Measurements from ENCODE around the gene GRK5.
"Not testable (repeated sequence)": the region's sequence is repeated elsewhere in the genome, so short reads cannot be mapped to it uniquely, and the experiment has no call there.

GRK5 gene

GRCh38 chr10:119225083-119225658, 17.8 kb downstream of the GRK5 start:
- DNase-seq = no peak

- no peak for DNase-seq
These were observed 20.5 kb downstream of the GRK5 start for GRCh38 chr10:119227825-119228224.

DNA sequence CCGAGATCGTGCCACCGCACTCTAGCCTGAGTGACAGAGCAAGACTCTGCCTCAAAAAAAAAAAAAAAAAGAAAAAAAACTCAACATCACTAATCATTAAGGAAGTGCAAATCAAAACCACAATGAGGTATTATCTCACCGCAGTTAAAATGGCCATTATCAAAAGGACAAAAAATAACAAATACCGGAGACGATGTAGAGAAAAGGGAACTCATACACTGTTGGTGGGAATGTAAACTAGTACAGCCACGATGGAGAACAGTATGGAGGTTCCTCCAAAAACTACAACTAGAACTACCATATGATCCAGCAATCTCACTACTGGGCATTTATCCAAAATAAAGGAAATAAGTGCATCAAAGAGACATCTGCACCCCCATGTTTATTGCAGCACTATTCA, 24.3 kb downstream of the GRK5 start:
- DNase-seq = no peak

GRCh38 chr10:119232439-119232838, 25.1 kb downstream of the GRK5 start:
- DNase-seq = not testable (repeated sequence)

- DNase-seq = no peak
These were observed 25.9 kb downstream of the GRK5 start for GRCh38 chr10:119233123-119233820.

- DNase-seq = no peak
These were observed 26.4 kb downstream of the GRK5 start for GRCh38 chr10:119233821-119234220.

DNA sequence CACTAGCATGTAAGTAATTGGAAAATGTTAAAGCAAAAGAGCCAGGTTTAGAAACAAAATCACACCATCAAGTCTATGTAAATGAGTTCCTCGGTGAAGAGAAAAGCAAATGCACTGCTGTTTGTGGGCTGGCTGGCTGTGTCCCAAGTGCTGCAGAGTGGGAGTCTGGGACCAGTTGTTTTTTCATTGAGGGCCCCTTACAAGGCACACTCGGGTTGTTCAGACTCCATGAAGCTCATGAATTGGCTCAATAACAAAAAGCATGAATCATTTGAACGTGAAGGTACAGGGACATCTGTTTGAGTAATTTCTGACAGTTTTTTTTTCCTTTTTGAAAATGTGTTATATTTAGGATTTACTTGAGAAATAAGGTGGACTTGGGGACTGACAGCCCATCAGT, 28.0 kb downstream of the GRK5 start:
- DNase-seq = no peak

GRCh38 chr10:119237722-119238436, 30.5 kb downstream of the GRK5 start:
- no peak for DNase-seq

- no peak for DNase-seq
These were observed 31.2 kb downstream of the GRK5 start for GRCh38 chr10:119238577-119238976.

GRCh38 chr10:119239015-119239414, 31.6 kb downstream of the GRK5 start:
- not testable (repeated sequence) for DNase-seq

GRCh38 chr10:119239630-119240029, 32.3 kb downstream of the GRK5 start:
- not testable (repeated sequence) for DNase-seq

DNA sequence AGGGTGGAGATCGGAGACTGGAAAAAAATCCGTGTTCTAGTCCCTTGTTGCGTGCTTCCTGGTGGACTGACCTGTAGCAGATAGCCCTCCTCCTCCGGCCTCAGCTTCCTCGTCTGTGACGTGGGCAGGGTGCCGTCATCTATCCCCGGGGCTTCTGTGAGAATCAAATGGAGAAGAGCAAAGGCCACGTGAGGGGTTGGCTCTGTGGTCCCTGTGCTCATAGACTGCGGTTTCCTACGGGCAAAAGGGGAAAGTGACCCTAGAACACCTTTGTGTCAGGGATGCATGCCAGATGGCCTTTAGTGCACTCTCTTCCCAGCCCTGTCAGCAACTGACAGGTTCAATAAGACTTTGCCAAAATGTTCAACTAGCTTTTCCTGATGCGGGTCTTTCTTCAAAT, 33.7 kb downstream of the GRK5 start:
- DNase-seq = no peak

DNA sequence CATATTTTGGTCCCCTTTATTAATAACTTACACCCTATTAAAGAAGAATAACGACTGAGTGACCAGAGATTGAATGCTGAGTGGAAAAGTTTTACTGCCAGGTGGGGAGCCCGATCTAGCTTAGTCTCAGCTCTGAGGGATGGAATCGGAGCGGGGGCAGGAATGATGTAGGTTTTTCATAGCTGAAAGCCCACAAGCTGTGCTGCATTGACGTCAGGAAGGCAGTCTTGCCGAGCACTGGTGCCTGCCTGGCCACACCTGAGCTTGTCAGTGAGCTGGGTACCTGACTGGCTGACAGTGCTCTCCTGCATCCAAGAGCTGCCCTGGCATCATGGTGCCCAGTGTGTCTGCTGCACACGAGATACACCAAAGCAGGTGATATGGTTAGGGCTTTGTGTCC, 34.8 kb downstream of the GRK5 start:
- no peak for DNase-seq

GRCh38 chr10:119243488-119243887, 36.1 kb downstream of the GRK5 start:
- no peak for DNase-seq

- DNase-seq = no peak
These were observed 36.6 kb downstream of the GRK5 start for GRCh38 chr10:119243967-119244366.

GRCh38 chr10:119245272-119245671, 37.9 kb downstream of the GRK5 start:
- DNase-seq = no peak

- DNase-seq = no peak
These were observed 39.6 kb downstream of the GRK5 start for GRCh38 chr10:119246862-119247549.

- no peak for DNase-seq
These were observed 40.2 kb downstream of the GRK5 start for GRCh38 chr10:119247550-119247894.

- DNase-seq = no peak
These were observed 40.8 kb downstream of the GRK5 start for GRCh38 chr10:119248184-119248583.

GRCh38 chr10:119248681-119249080, 41.3 kb downstream of the GRK5 start:
- DNase-seq = no peak

DNA sequence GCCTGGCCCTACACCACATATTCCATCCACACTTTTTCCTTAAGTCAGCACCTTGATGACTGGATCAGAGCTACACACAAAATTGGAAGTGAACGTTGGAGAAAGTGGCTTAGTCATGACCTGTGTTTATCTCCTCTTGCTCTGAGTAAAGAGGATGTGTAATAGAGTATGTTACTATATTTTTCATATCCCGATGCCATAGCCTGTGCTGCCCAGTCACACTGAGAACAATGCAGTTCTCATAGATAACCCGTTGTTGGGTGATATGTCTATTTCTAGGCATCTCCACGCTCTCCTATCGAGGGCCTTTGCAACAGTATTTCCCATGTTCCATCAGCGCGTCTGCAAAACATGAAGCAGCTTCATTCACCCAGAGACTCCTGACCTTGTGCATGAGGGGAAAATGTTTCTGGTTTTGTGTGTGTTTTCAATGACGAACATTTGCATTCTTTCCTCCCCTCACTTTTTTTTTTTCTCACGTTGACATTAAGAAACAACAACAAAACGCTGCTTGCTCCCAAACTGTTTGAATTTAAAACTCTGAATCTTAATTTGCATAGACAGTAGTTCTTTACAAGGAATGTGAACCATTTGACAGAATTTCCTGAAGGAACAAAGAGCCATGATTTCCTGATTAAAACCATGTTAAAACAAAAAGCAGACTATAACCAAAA, 43.4 kb downstream of the GRK5 start:
- no peak for DNase-seq

DNA sequence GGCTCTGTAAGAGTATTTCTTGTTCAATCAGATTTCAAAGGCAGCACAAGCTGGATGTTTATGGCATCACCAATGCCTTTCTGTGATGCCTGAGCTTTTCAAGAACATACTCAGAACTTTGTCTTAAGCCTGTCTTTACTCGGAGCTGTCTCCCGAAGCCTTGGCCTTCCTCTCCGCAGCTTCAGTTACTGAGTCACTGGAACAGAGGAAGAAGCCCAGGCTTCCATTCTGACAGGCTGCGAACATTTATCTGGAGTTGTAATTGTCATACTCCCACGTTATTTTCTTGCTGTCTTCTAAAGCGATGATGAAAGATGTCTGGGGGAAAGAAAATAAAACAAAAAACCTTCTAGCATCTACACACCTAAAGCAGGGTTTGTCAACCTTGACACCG, 43.9 kb downstream of the GRK5 start:
- no peak for DNase-seq

DNA sequence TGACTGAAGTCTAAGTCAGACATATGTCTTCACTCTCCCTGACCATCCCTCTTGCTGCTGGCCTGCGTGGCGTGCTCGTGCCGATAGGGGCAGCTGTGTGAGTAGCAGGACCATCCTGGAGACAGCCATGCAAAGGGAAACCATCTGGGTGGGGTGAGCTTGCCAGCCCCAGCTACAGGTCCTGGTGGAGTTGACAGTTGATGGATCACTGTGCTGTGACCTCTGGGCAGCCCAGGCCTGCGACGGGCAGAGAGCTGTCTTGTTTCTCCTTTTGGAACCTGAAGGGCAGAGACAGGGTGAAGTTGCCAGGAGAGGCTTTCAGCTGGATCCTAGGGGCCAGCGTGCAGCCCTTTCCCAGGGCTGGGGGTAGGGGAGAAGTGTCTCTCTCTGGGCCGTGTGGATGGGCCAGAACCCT, 44.7 kb downstream of the GRK5 start:
- DNase-seq = no peak
